GM21360 (cell line): ENCODE data around the gene SSBP2.
"Not testable (repeated sequence)": the region's sequence is repeated elsewhere in the genome, so short reads cannot be mapped to it uniquely, and the experiment has no call there.

Source experiments
- ATAC-seq: cut with Tn5 transposase; IDR thresholded peaks from one replicate; pipeline ENCODE4 v1.9.1; 2021; ENCODE audit warnings: mild to moderate bottlenecking, moderate library complexity; ENCODE audit not compliant: unreplicated experiment

The SSBP2 gene

GRCh38 chr5:81469676-81470075 lies 281.2 kb downstream of the SSBP2 start:
- no peak for ATAC-seq

GRCh38 chr5:81450940-81451339 lies 300.0 kb downstream of the SSBP2 start:
- no peak for ATAC-seq

GRCh38 chr5:81435023-81435422 lies 315.9 kb downstream of the SSBP2 start:
- no peak for ATAC-seq

- ATAC-seq, result no peak
These were observed 320.9 kb downstream of the SSBP2 start for GRCh38 chr5:81429985-81430384.

- no peak for ATAC-seq
These were observed 321.5 kb downstream of the SSBP2 start for GRCh38 chr5:81429363-81429762.

GRCh38 chr5:81428861-81429260 lies 322.0 kb downstream of the SSBP2 start:
- no peak for ATAC-seq

GRCh38 chr5:81428446-81428845 lies 322.5 kb downstream of the SSBP2 start:
- no peak for ATAC-seq

- no peak for ATAC-seq
These were observed 323.3 kb downstream of the SSBP2 start for GRCh38 chr5:81427566-81427965.

GRCh38 chr5:81426359-81427030 lies 324.4 kb downstream of the SSBP2 start:
- ATAC-seq, result no peak

GRCh38 chr5:81425569-81425968 lies 325.3 kb downstream of the SSBP2 start:
- no peak for ATAC-seq

GRCh38 chr5:81424728-81425127 lies 326.2 kb downstream of the SSBP2 start:
- no peak for ATAC-seq

- ATAC-seq, result no peak
These were observed 328.2 kb downstream of the SSBP2 start for GRCh38 chr5:81422671-81423070.

GRCh38 chr5:81420039-81420667 lies 330.7 kb downstream of the SSBP2 start:
- no peak for ATAC-seq

- no peak for ATAC-seq
These were observed 332.3 kb downstream of the SSBP2 start for GRCh38 chr5:81418606-81419005.

- ATAC-seq, result no peak
These were observed 333.8 kb downstream of the SSBP2 start for GRCh38 chr5:81417052-81417451.

GRCh38 chr5:81409896-81410295 lies 341.0 kb downstream of the SSBP2 start:
- ATAC-seq, result no peak

GRCh38 chr5:81409361-81409760 lies 341.5 kb downstream of the SSBP2 start:
- ATAC-seq, result no peak

GRCh38 chr5:81408496-81408895 lies 342.4 kb downstream of the SSBP2 start:
- ATAC-seq, result no peak

- not testable (repeated sequence) for ATAC-seq
These were observed 343.1 kb downstream of the SSBP2 start for GRCh38 chr5:81407811-81408210.

GRCh38 chr5:81405126-81405891 lies 345.6 kb downstream of the SSBP2 start:
- ATAC-seq, result no peak

- no peak for ATAC-seq
These were observed 348.5 kb downstream of the SSBP2 start for GRCh38 chr5:81402192-81402930.
